GM10248 (cell line): ENCODE results near the gene DYNC2H1.

Experiments used
- CTCF ChIA-PET: fragments of 300-600 bp; sonication (Branson Sonifier 250); formaldehyde crosslinking; extraction: SDS; loops from one replicate; lab custom pipeline; 2021; ENCODE audit warnings: antibody characterized with exemption; lab: Yijun Ruan, JAX
- POLR2A ChIA-PET: fragments of 350-650 bp; sonication (Branson Sonifier 250); formaldehyde crosslinking; extraction: SDS; loops from one replicate; lab custom pipeline; 2020; ENCODE audit warnings: antibody characterized with exemption; lab: Yijun Ruan, JAX
- DNase-seq: peaks from one replicate; pipeline ENCODE4 v3.0.0; 2012; ENCODE audit errors: extremely low spot score
- CTCF ChIP-seq: IDR thresholded peaks from 2 replicates; pipeline ENCODE4 v1.5.1; 2012; ENCODE audit warnings: mild to moderate bottlenecking, low read depth; ENCODE audit errors: extremely low read depth, missing control alignments, control extremely low read depth

The DYNC2H1 gene

GRCh38 chr11:103497268-103497667 is 388.0 kb downstream of the DYNC2H1 start:
- DNase-seq = no peak
- CTCF ChIA-PET = interaction anchor here (0.9 to 1.7 kb wide), 2 partner anchors 12 to 39 kb away, joined by 3 to 4 read pairs; no protein-coding TSS in a partner anchor
- POLR2A ChIA-PET = no interaction called here
- no peak for TF ChIP-seq CTCF

GRCh38 chr11:103499710-103500340 is 390.6 kb downstream of the DYNC2H1 start:
- ChIA-PET POLR2A (no interaction called here), CTCF (no interaction called here)
- TF ChIP-seq CTCF = no peak
- DNase-seq = no peak

- DNase-seq = no peak
- no peak for TF ChIP-seq CTCF
- ChIA-PET POLR2A (no interaction called here), CTCF (interaction anchor here (0.9 kb wide), 1 partner anchor 14 kb away, joined by 3 read pairs; no protein-coding TSS in a partner anchor)
Observed at GRCh38 chr11:103515283-103515682, 406.1 kb downstream of the DYNC2H1 start.

- ChIA-PET POLR2A (no interaction called here), CTCF (no interaction called here)
- no peak for TF ChIP-seq CTCF
- no peak for DNase-seq
Observed at GRCh38 chr11:103520792-103521191, 411.6 kb downstream of the DYNC2H1 start.

- no peak for DNase-seq
- TF ChIP-seq CTCF = no peak
- ChIA-PET POLR2A (no interaction called here), CTCF (no interaction called here)
Observed at GRCh38 chr11:103525069-103525468, 415.8 kb downstream of the DYNC2H1 start.

- ChIA-PET POLR2A (no interaction called here), CTCF (interaction anchor here (1.2 to 1.5 kb wide), 2 partner anchors 16 to 66 kb away, joined by 3 read pairs; no protein-coding TSS in a partner anchor)
- TF ChIP-seq CTCF = no peak
- DNase-seq = no peak
Observed at GRCh38 chr11:103528046-103528445, 418.8 kb downstream of the DYNC2H1 start.
